ENCODE results near the gene CACNG6.
"Not testable (repeated sequence)": the region's sequence is repeated elsewhere in the genome, so short reads cannot be mapped to it uniquely, and the experiment has no call there.

Gene CACNG6, protein sequence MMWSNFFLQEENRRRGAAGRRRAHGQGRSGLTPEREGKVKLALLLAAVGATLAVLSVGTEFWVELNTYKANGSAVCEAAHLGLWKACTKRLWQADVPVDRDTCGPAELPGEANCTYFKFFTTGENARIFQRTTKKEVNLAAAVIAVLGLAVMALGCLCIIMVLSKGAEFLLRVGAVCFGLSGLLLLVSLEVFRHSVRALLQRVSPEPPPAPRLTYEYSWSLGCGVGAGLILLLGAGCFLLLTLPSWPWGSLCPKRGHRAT
- 0 reads per million in 2 donors for total RNA-seq

DNA sequence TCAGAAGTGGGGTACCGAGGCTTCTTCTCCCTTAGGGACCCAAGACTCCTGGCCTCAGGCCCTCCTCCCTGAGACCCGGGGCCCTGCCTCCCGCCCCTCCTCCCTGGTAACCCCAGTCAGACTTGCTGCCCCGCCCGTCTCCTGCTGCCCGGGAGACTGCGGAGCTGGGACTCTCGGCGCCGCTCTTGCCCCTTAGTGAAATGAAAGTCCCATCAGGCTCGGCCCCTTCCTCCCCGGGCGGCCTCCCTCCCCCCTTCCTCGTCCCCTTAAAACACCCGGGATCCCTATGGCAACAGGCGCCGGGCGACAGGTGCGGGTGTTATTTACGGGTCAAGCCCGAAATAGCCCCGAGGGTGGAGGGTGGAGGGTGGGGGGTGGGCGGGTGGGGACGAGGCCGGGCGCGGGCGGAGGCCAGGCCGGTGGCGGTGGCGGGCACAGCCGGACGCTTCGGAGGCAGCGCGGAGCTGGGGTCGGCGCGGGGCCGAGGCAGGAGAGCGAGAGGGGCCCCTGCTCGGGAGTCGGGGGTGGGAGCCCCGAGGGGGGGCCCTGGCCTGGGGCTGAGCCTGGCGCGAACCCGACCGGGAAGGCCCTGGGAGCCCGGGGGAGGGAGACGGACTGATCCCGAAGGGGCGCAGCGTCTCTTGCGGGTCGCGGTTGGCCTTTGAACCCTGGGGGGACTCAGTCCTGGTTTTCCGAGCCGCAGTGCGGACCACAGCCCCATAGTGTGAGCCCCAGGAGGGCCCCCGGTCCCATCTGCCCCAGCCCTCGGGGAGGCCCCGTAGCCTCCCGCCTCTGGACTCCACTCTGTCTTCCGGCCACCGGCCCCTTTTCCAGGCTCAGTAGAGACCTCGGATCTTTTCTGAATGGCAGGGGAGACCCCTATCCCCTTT, at the start of gene CACNG6:
TSS of gene CACNG6 (plus strand) at position 414 of the 890 bp plus-strand sequence. CDS start 1,241 bp downstream, outside the sequence.
- DNase-seq = no peak

DNA sequence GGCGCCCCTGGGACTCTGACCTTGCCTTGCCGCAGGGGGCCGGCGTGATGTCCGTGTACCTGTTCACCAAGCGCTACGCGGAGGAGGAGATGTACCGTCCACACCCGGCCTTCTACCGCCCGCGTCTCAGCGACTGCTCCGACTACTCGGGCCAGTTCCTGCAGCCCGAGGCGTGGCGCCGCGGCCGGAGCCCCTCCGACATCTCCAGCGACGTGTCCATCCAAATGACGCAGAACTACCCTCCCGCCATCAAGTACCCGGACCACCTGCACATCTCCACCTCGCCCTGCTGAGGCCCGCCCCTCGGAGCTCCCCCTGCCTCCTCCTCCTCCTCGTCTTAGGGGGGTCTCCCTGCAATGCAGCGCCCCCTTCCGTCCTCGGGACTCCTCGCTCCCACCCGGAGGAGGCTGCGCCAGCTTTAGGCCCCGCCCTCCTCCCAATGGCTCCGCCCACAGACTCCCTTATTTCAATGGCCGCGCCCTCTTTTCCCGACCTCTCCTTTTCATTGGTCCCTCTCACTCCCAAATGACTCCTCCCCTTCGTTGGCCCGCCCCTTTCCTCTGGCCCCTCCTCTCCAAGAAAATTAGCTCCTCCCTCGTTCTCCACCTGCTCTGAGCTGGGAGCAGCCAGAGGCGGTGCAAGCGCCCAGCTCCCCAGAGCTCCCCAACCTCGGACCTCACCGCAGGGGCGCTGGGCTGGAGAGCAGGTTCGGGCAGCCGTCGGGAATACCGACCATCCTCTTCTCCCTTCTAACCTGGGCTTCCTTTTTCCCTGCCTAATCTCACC, 49.2 kb upstream of the CACNG6 start:
- DNase-seq = no peak

DNA sequence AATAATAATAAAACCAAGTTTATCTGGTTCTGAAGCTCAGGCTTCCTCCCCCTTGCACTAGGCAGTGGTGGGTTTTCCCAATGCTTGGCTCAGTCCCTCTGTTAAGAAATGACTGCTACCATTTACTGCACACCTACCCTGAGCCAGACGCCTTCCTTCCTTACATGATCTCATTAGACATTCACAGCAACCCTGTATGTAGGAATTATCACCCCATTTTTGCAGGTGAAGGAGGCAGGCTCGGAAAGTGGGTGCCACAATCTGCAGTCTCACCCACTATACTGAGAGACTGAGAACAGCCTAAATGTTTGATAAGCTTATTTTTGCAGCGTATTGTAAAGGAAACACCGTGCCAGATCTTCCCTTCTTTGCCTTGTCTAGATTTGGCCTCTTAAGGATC, 47.0 kb upstream of the CACNG6 start:
- no peak for DNase-seq

DNA sequence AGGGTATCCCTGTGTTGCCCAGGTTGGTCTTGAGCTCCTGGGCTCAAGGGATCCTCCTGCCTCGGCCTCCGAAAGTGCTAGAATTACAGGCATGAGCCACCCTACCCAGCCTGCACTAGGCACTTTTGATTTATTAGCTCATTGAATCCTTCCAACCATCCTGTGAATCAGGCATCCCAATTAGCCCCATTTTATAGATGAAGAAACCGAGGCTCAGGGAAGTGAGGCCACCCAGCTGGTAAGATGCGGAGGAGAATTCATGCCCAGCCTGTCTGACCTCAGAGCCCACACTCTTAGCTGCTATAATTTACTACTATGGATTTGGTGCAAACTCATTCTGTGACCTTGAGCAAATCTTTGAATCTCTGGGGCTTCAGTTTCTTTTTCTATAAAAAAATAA, 46.5 kb upstream of the CACNG6 start:
- no peak for DNase-seq

DNA sequence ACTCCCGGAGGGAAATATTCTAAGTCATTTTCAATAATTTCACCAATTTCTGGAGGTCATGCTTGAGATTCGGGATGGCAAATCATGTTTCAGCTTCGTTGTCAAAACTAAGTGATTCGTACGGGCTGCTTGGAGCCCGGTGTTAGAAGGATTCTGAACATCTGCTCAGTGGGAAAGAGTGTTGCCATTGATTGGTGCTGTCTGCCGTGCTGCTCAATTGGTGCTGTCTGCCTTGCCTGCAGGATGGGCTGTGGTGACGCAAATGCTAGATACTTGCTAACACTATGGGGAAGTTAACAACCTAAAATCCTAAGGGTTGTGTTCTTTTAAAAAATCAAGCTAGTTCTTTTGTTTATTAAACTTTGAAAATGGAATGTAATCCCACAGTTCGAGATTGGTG, 46.0 kb upstream of the CACNG6 start:
- DNase-seq = no peak

DNA sequence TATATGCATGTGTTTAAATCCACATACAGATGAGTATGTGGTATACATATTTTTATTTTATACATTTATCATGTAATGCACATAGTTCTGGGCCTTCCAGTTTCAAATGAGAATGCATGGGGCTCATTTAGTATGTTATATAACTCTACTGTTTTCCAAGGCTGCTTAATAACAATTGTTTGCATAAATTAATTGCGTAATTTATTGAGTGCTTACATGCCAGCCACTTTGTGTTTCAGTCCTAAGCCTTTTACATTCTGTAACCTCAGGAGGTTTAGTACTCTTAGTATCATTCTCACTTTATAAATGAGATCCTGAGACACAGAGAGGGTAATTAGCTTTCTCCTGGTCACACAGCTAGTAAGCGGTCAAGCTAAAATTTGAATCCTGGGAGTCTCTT, 45.4 kb upstream of the CACNG6 start:
- no peak for DNase-seq

DNA sequence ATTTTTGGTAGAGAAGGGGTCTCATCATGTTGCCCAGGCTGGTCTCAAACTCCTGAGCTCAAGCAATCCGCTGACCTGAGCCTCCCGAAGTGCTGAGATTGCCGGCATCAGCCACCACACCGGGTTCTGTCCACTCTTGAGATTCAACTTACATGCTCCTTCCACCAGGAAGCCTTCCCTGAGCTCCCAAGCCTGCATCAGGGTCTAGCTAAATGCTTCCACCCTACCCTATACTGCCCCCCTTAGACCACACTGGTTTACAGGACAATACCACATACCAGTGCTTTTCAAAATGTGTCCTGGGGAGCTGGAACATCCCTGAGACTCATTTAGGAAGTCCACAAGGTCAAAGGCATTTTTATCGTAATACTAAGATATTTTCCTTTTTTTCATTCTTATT, 43.8 kb upstream of the CACNG6 start:
- no peak for DNase-seq

DNA sequence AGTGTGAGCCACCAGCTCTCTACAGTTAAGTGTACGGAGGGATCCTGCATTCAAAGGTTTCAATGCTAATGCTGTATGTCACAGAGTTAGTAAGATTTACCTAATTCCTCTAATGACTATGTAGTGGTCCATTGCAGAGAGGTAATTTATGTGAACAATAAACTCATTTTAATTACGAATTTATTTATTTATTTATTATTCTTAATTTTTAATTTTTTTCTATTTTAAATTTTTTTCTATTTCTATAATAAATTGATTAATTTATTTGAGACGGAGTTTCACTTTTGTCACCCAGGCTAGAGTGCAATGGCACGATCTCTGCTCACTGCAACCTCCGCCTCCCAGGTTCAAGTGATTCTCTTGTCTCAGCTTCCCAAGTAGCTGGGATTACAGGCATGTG, 42.8 kb upstream of the CACNG6 start:
- not testable (repeated sequence) for DNase-seq

DNA sequence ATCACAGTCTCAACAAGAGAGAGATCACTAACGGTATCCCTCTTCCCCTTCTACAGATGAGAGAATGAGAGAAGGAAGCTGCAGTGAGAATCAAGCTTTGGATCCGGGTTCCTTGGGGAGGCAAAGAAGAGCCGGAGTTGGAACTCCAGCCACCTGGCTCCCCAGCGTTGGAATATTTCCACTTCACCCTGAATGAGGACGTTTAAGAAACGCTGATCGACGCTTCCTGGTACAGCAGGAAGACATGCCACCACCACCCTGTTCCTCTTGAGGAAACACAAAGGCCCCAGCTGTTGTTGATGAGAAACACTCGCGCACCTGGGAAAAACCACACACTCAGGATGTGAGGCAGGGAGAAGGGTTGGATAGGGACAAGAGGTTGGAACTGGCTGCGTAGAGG, 40.0 kb upstream of the CACNG6 start:
- no peak for DNase-seq

DNA sequence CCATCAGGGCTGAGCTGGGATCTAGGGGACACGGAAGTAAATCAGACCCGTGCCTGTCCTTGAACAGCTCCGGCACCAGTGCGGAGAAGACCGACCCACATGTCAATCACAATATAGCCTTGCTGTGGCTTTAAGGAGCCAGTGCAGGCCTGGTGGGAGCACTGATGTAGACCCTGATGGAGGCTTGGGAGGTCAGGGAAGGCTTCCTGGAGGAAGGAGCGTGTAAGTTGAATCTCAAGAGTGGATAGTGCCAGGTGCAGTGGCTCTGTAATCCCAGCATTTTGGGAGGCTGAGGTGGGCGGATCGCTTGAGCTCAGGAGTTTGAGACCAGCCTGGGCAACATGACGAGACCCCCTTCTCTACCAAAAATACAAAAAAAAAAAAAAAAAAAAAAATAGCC, 39.5 kb upstream of the CACNG6 start:
- DNase-seq = no peak

DNA sequence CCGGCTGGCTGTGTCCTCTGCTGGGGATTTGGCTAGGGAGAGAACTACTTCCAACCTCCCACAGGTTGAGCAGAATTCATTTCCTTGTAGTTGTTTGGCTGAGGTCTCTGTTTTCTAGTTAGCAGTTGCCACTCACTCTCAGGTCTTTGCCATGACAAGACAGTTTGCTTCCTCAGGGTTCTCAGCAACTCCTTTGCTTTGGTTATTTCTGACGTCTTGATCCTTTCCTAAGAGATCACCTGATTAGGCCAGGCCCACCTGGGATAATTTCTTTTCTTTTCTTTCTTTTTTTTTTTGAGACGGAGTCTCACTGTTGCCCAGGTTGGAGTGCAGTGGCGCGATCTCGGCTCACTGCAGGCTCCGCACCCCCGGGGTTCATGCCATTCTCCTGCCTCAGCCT, 38.1 kb upstream of the CACNG6 start:
- no peak for DNase-seq

DNA sequence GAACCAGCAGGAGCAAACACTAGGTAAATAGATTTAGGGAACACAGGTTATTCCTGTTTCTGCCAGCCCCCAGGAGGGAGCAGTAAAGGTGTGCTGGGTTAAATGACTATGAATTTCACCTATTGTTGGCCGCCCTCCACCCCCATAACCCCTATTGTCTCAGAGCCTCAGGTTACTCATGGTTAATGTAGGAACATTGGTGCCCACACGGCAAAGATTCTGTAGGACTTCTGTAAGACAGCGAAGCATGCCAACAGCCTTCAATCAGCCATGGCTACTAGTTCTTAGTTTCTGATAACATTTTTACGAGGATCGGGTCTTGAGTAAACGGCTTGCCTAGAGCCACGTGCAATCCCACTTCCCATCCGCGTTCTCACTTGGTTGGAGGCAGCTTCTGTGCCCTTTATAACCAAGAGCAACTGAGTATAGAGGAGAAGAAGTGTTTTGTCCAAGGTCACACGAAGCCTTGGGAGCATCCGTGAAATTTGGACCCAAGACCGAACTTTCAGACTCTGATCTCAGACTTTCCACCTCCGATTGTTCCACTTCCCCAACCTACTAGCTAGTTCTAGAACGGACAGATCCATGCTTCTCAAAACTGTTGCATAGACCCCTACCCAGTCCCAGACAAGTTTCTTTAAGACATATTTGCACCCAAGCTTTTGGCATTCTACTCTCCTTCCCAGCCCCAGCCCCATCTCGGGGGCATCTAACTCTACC, 33.8 kb upstream of the CACNG6 start:
- DNase-seq = no peak

DNA sequence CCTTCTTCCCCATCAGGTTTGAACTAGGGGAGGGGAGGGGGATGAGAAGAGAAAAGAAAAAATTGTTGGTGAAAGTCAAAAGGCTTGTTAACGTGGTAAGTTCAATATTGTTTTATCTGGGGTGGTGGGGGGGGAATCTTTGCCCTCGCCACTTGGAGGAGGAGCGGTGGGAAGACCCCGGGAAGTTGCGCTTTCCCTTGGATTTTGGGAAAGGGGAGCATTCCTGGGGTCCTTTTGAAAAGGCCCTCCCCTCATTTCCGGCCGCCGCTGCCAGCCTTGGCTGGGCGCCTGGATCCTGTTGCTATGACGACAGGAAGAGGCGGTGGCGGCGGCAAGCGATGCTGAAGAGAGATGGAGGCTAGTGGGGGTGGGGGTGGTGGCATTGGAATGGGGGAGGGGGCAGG, 33.3 kb upstream of the CACNG6 start:
- DNase-seq = no peak

DNA sequence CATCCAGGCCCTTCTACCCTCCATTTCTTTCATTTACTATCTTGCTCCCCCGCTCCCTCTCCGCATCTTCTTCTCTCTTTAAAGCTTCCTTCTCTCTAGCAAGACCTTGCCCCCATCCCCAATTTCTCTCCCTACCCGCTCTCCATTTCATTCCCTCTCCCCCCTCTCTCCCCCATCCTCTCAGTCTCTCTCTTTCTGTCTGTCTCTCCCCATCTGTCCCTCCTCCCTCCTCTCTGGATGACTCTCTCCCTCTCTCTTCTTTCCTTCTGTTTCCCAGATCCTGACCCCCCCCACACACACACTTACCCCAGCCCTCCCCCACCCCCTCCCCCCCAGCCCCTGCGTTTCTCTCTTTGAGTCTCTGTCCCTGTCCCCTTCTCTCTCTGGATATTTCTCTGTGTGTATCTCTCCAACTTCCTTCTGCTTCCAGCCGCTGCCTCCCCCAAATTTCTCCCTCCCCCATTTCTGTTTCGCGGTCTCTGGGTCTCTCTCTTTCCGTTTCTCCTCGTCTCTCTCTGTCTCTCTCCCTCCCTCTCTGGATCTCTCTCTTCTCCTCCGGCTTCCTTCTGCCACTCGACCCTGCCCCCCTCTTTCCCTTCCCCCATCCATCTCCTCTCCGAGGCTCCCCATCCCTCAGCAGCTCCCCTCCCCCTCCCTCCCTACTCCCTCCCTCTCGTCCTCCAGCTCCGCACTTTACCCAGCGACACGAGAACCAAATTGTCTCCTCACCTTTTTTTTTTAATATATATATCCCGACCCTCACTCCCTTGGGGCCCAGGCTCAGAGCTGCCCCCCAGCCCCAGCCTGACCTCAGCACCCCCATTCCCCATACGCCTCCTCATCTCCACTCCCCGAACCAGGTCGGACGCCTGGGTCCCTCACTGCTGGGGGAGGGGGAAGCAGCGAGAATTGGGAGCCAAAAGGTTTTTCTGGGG, 32.3 kb upstream of the CACNG6 start:
- DNase-seq = no peak

DNA sequence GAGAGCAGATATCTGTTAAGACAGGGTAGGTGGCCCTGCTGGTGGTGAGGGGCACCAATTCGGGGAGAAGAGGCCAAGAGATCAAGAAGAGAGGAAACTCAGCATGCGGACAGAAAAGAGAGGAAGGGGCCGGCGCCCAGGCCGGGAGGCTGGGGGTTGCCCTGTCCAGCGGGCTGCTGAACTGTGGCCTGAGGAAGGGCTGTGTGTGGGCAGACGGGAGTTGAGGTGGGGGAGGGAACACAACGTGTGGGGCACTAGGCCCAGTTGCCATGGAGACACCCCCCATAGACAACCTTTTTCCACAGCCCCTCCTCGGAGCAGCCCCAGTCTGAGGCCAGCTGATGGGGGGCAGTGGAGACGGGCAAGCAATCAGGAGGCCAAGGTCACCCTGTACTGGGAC, 31.2 kb upstream of the CACNG6 start:
- DNase-seq = no peak

DNA sequence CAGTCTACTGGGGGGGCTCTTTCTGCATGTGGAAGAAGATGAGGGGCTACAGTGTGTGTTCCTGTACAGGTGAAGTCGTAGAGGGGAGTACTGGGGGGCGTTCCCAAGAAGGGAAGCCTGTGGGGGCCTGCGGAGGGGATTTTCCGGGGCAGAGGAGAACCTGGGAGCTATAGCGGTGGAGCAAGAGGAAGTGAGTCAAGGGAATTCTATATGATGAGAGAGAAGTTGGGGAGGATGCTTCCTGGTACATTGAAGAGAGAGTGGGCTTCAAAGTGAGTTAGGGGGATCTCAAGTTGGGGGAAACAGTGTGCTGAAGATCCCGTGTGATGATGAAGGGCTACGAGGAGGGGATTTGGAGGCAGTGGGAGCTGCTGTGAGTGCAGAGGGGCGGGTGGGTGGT, 30.6 kb upstream of the CACNG6 start:
- no peak for DNase-seq

DNA sequence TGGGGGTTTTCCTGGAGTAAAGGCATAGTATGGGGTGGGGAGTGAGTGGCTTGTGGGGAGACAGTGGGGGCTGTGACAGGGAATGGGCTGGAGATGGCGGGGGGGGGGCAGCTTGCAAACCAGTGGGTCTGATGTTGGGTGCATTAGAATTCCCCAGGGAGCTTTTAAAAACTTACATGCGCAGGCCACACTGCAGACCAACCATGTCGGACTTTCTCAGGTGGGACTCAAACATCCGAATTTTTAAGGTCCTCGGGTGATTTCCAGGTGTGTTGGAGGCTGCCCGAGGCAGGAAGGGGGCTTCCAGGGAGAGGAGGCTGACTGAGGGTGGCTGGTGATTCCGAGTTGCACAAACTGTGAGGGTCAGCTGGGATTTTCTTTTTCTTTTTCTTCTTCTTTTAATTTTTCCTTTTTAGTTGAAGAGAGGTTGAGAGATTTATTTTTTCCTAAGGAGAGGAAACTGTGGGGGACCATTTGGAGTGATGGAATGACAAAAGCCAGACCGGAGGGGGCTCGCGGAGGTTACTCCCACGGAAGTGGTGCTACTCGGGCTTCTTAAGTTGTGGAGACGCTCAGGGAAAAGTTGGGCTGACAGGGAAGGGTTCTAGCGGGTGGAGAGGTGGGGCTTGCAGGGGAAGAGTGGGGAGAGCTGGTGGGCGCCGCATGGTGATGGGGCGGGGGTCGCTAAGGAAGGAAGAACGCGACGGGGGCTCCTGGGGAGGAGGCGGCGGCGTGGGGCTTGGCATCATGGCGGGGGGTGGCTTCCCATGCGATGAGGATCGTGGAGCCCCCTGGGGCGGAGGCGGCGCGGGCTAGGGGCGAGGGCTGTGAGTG, 29.7 kb upstream of the CACNG6 start:
- DNase-seq = no peak

DNA sequence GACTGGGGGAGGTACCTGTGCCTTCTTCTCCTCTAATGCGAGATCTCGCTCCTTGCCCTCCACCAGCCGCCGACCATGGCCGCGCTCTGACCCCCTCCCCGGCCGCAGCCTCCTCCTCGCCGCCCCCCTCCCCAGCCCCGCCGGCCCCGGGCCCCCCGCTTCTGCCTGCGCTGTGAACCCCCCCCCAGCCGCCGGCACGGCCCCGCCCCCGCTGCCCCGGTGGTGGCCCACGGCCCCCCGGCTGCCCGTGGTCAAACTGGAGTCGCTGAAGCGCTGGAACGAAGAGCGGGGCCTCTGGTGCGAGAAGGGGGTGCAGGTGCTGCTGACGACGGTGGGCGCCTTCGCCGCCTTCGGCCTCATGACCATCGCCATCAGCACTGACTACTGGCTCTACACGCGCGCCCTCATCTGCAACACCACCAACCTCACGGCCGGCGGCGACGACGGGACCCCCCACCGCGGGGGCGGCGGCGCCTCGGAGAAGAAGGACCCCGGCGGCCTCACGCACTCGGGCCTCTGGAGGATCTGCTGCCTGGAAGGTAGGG, 28.5 kb upstream of the CACNG6 start, which contains the start of gene CACNG8:
TSS of gene CACNG8 (plus strand) at position 51 of the 545 bp plus-strand sequence.
- DNase-seq = no peak

DNA sequence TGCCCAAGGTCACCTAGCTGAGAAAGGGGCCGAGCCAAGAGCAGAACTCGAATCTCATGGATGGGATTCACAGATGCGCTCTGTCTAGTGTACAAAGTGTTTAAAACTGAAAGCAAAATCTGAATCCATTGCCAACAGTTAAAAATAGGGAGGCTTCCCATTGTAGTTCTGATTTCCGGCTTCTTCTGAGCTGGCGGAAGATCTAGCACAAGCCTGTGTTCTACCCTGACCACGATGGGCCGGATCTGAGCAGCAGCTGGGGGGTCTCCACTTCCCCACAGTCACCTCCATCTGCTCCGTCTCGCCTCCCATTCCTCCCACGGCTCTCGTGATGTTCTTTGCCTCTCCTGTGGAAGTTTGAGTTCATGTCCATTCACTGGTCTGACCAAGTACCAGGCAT, 26.3 kb upstream of the CACNG6 start:
- DNase-seq = no peak

DNA sequence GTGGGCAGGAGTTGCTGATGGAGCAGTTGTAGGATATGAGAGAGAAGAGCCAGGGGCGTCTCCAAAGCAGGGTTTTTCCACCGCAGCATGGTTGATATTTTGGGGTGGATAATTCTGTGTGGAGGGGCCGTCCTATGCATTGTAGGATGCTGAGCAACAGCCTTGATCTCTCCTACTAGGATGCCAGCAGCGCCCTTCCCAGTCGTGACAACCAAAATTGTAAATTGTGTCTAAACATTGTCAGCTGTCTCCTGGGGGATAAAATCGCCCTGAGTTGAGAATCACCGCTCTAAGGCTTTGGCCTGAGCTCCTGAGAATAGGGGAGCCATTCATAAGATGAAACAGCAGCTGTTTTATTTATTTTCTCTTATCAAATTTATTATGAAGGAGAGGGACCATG, 24.5 kb upstream of the CACNG6 start:
- DNase-seq = no peak
